HCT116 (cell line): ENCODE results near the gene ABHD1. TPM values are rescaled to one million over a fixed set of nuclear protein-coding genes. Genes with fewer than 3 reads are reported as not detected.

Source experiments
- ATAC-seq: fragments of 200-7000 bp; cut with Tn5 transposase; 2 replicates; pipeline ENCODE4 v1.9.1; 2020; ENCODE audit warnings: mild to moderate bottlenecking, moderate library complexity
- BruUV-seq: library from RNA; stranded (reverse); fragments of 400-500 nt; replicated peaks from 2 replicates; lab custom pipeline; 2021; lab: Mats Ljungman, UMichigan
- CTCF ChIA-PET: fragments of 300-600 bp; sonication (Branson Sonifier 250); formaldehyde crosslinking; loops from one replicate; lab custom pipeline; 2021; ENCODE audit warnings: antibody characterized with exemption; lab: Charles Lee
- POLR2A ChIA-PET: fragments of 300-600, 350-600 bp; sonication (Branson Sonifier 250); formaldehyde crosslinking; loops from one replicate; lab custom pipeline; 2021; ENCODE audit warnings: antibody characterized with exemption; lab: Charles Lee
- RAD21 ChIA-PET, 2 experiments: fragments of 300-600 bp; sonication (Branson Sonifier 250); formaldehyde crosslinking; loops; one replicate each; lab custom pipeline; 2023; ENCODE audit warnings: low total read pairs in 2 of 2; ENCODE audit not compliant: uncharacterized antibody in 2 of 2, unreplicated experiment in 2 of 2, low non-redundant PET in 1 of 2; lab: Charles Lee
- DNase-seq: peaks from one replicate; pipeline ENCODE4 v3.0.0-alpha.2; 2010; ENCODE audit warnings: low read depth, low spot score
- H2AFZ ChIP-seq: fragments of 200-600 bp; shearing (Covaris generic), sonication (generic); 2 replicates; pipeline ENCODE4 v1.6.1; 2017; ENCODE audit warnings: low read depth, mixed run types, mixed read lengths, antibody characterized with exemption, low read length; ENCODE audit not compliant: poor library complexity, severe bottlenecking
- H3K27ac ChIP-seq: 2 replicates; pipeline ENCODE4 v1.5.1; 2012; ENCODE audit warnings: low read depth, low read length
- H3K27me3 ChIP-seq: fragments of 200-600 bp; sonication (generic); 2 replicates; pipeline ENCODE4 v1.6.1; 2016; ENCODE audit warnings: mixed run types, low read length, mixed read lengths; ENCODE audit not compliant: insufficient read depth
- H3K36me3 ChIP-seq, 2 experiments: fragments of 200-500 bp in 1 of 2; fragments of 200-600 bp in 1 of 2; sonication (Bioruptor generic) in 1 of 2; sonication (generic) in 1 of 2; 2 replicates each; pipeline versions ENCODE4 v1.5.1 to v1.6.1; 2014 to 2016; ENCODE audit warnings: low read length in 2 of 2, inconsistent platforms in 1 of 2, mixed read lengths in 1 of 2, mixed run types in 1 of 2; ENCODE audit not compliant: insufficient read depth in 2 of 2, control insufficient read depth in 1 of 2
- H3K4me1 ChIP-seq, 2 experiments: fragments of 200-600 bp in 1 of 2; sonication (generic) in 1 of 2; 2 replicates each; pipeline versions ENCODE4 v1.5.1 to v1.6.1; 2012 to 2017; ENCODE audit warnings: low read length in 2 of 2, inconsistent platforms in 1 of 2, mild to moderate bottlenecking in 1 of 2, mixed read lengths in 1 of 2, mixed run types in 1 of 2, moderate library complexity in 1 of 2; ENCODE audit not compliant: insufficient read depth in 2 of 2, control insufficient read depth in 1 of 2
- H3K4me2 ChIP-seq: fragments of 200-600 bp; sonication (generic); 2 replicates; pipeline ENCODE4 v1.6.1; 2017; ENCODE audit warnings: mixed run types, low read length, mixed read lengths
- H3K4me3 ChIP-seq, 2 experiments: fragments of 200-600 bp in 1 of 2; sonication (generic) in 1 of 2; replicated peaks in 1 of 2; 2 replicates each; pipeline ENCODE4 v1.5.1; 2011 to 2016; ENCODE audit warnings: low read length in 2 of 2, control low read depth in 1 of 2, low read depth in 1 of 2, mild to moderate bottlenecking in 1 of 2, mixed read lengths in 1 of 2, mixed run types in 1 of 2
- H3K79me2 ChIP-seq: fragments of 200-600 bp; sonication (generic); 2 replicates; pipeline ENCODE4 v1.6.1; 2017; ENCODE audit warnings: mild to moderate bottlenecking, mixed run types, low read length, moderate library complexity, mixed read lengths; ENCODE audit not compliant: insufficient read depth
- H3K9ac ChIP-seq: fragments of 200-600 bp; sonication (generic); 2 replicates; pipeline ENCODE4 v1.6.1; 2016; ENCODE audit warnings: low read length, mixed read lengths
- H3K9me2 ChIP-seq: fragments of 200-600 bp; sonication (generic), shearing (Covaris generic); 2 replicates; pipeline ENCODE4 v1.6.1; 2017; ENCODE audit warnings: mixed run types, mild to moderate bottlenecking, moderate library complexity; ENCODE audit not compliant: insufficient read depth
- H3K9me3 ChIP-seq, 2 experiments: fragments of 200-500 bp in 1 of 2; fragments of 200-600 bp in 1 of 2; sonication (Bioruptor generic) in 1 of 2; sonication (generic) in 1 of 2; 2 replicates each; pipeline ENCODE4 v1.6.1; 2014 to 2017; ENCODE audit warnings: low read length in 2 of 2, mixed read lengths in 2 of 2, inconsistent platforms in 1 of 2, low read depth in 1 of 2, mild to moderate bottlenecking in 1 of 2, mixed run types in 1 of 2, moderate library complexity in 1 of 2; ENCODE audit not compliant: control insufficient read depth in 1 of 2, insufficient read depth in 1 of 2
- H4K20me1 ChIP-seq: fragments of 200-600 bp; sonication (generic), shearing (Covaris generic); 2 replicates; pipeline ENCODE4 v1.6.1; 2017; ENCODE audit warnings: mixed run types, mild to moderate bottlenecking, moderate library complexity; ENCODE audit not compliant: insufficient read depth
- CBX3 ChIP-seq: IDR thresholded peaks from 2 replicates; pipeline ENCODE4 v1.6.1; 2012; ENCODE audit warnings: low read depth
- CEBPB ChIP-seq: IDR thresholded peaks from 2 replicates; pipeline ENCODE4 v1.6.1; 2012; ENCODE audit warnings: low read depth
- EZH2 ChIP-seq: fragments of 200-600 bp; sonication (generic); IDR thresholded peaks from 2 replicates; pipeline ENCODE4 v1.6.1; 2017; ENCODE audit warnings: antibody characterized with exemption, mixed run types
- EZH2phosphoT487 ChIP-seq: fragments of 200-600 bp; IDR thresholded peaks from 2 replicates; pipeline ENCODE4 v1.6.1; 2018; ENCODE audit warnings: antibody characterized with exemption, borderline replicate concordance
- POLR2A ChIP-seq: IDR thresholded peaks from 2 replicates; pipeline ENCODE4 v1.7.0; 2011; ENCODE audit warnings: borderline replicate concordance; ENCODE audit not compliant: insufficient read depth, insufficient read length; ENCODE audit errors: extremely low read depth
- POLR2AphosphoS5 ChIP-seq: IDR thresholded peaks from 2 replicates; pipeline ENCODE4 v1.6.1; 2011; ENCODE audit warnings: mild to moderate bottlenecking, low read depth, low read length, moderate library complexity
- RAD21 ChIP-seq: IDR thresholded peaks from 2 replicates; pipeline ENCODE4 v1.6.1; 2012; ENCODE audit warnings: low read depth, mild to moderate bottlenecking
- SP1 ChIP-seq: IDR thresholded peaks from 2 replicates; pipeline ENCODE4 v1.6.1; 2012; ENCODE audit warnings: low read depth
- YY1 ChIP-seq: IDR thresholded peaks from 2 replicates; pipeline ENCODE4 v1.6.1; 2011; ENCODE audit warnings: low read length, low read depth, moderate library complexity, mild to moderate bottlenecking; ENCODE audit not compliant: insufficient replicate concordance; ENCODE audit errors: extremely low read depth
- ZNF274 ChIP-seq: fragments of 200-500 bp; sonication (Bioruptor generic); IDR thresholded peaks from 2 replicates; pipeline ENCODE4 v1.6.1; 2014; ENCODE audit warnings: mild to moderate bottlenecking, low read depth, low read length, inconsistent platforms
- intact Hi-C: fragments of 100-400 bp; cut with micrococcal nuclease; formaldehyde crosslinking; loops from 2 replicates; pipeline ENCODE4 v1.10.0; 2022
- total RNA-seq: library from RNA; stranded (reverse); gene quantifications from one replicate; pipeline ENCODE4 v1.2.1, GENCODE V29; 2021; ENCODE audit not compliant: unreplicated experiment
- TF ChIP-seq, protein P1 (sequence below): IDR thresholded peaks from 2 replicates; pipeline ENCODE4 v1.6.1; 2012

The ABHD1 gene
- total RNA-seq, 1 experiment from 2014 or later = not detected

DNA sequence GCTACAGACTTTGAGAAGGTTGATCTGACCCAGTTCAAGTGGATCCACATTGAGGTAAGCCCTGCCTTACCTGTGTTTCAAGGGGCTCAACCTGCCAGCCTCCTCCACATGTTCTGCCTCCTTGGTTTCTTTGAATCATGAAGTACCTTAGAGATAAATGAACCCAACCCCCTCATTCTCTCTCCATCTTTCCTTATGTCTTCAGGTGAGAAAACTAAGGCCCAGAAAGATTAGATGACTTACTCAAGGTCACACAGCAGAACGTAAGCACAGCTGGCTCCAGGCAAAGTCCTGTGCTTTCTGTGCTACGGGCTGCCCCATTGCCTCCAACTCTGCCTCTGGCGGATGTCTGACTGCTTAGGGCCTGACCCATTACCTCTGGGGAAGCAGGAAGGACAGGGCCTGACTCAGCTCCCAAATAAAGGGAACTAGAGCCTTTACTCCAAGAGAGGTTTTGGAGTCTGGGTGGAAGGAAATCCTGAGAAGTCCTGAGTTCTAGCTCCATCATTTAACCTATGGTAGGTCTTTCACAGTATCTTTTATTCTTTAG, 26.8 kb upstream of the ABHD1 start:
- CTCF ChIA-PET = interaction anchor here (1.0 to 1.6 kb wide), 5 partner anchors 95 to 206 kb away, joined by 3 to 5 read pairs (median 3); no protein-coding TSS in a partner anchor
- Histone ChIP-seq H3K4me3 (no peak overlapping the region), H3K27me3 (no peaks in the 10 kb centered on the region), H3K9me3 (no peaks in the 10 kb centered on the region), H3K9me2 (no peaks in the 10 kb centered on the region), H4K20me1 (no peaks in the 10 kb centered on the region), H3K4me1 (peaks cover 0 to 9% of the 10 kb centered on the region in 2 experiments; a peak in 1 of 4 replicates), H2AFZ (no peak overlapping the region), H3K36me3 (no peaks in the 10 kb centered on the region), H3K9ac (no peak overlapping the region), H3K79me2 (no peaks in the 10 kb centered on the region), H3K4me2 (peak overlapping the region; percentile 62; the same call in 1 of the 2 replicates), H3K27ac (no peak overlapping the region)
- POLR2A ChIA-PET = no interaction called here
- TF ChIP-seq ZNF274 (no peak), CBX3 (no peak), EZH2phosphoT487 (no peak), EZH2 (no peak)
- intact Hi-C loops = loop anchor here (5.0 kb wide), 1 partner anchor 120 kb away; the partner anchor contains the start of gene CAD
- BruUV-seq = no TSS peak
- DNase-seq = no peak
- RAD21 ChIA-PET = interaction anchor here in 1 of 2 experiments (0.8 kb wide), 1 partner anchor 135 kb away, joined by 3 read pairs; no protein-coding TSS in a partner anchor
- 0 out of 2 replicates have a peak, but pooled peaks have one; percentile 4 for ATAC-seq

DNA sequence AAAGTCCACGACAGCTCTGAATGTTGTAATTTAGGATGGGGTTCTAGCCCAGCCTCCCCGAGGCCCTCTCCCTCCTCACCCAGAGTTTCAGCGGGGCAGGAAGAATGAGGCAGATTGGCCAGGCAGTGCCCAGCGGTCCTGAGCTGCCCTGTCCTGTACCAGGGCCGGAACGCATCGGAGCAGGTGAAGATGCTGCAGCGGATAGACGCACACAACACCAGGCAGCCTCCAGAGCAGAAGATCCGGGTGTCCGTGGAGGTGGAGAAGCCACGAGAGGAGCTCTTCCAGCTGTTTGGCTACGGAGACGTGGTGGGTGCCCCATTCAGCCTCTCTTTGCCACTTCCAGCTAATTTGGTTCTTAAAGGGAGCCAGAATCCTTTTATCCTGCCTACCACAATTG, 26.3 kb upstream of the ABHD1 start:
- DNase-seq = no peak

More for the DNA sequence above, 26.3 kb upstream of the ABHD1 start:
- no peak for TF ChIP-seq POLR2AphosphoS5
- TF ChIP-seq CEBPB = no peak
- TF ChIP-seq, protein P1, sequence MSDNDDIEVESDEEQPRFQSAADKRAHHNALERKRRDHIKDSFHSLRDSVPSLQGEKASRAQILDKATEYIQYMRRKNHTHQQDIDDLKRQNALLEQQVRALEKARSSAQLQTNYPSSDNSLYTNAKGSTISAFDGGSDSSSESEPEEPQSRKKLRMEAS = no peak
- TF ChIP-seq EZH2 = no peak
- TF ChIP-seq SP1 = no peak
- no peak for TF ChIP-seq RAD21
- TF ChIP-seq YY1 = no peak
- TF ChIP-seq POLR2A = no peak
- H3K79me2 ChIP-seq = no peaks in the 10 kb centered on the region
- ChIA-PET RAD21 (interaction anchor here in 1 of 2 experiments (0.8 kb wide), 1 partner anchor 135 kb away, joined by 3 read pairs; no protein-coding TSS in a partner anchor), POLR2A (no interaction called here), CTCF (interaction anchor here (1.0 to 1.6 kb wide), 3 partner anchors 94 to 182 kb away, joined by 3 to 4 read pairs (median 3); no protein-coding TSS in a partner anchor)
- H3K27ac ChIP-seq = no peak overlapping the region
- intact Hi-C loops = loop anchor here (5.0 kb wide), 1 partner anchor 120 kb away; the partner anchor contains the start of gene CAD
- H3K27me3 ChIP-seq = no peaks in the 10 kb centered on the region
- H3K4me3 ChIP-seq = no peak overlapping the region
- H3K36me3 ChIP-seq = no peaks in the 10 kb centered on the region
- no peaks in the 10 kb centered on the region for H3K9me3 ChIP-seq
- H3K9ac ChIP-seq = no peak overlapping the region
- H3K9me2 ChIP-seq = no peaks in the 10 kb centered on the region
- no peak overlapping the region for H3K4me2 ChIP-seq
- H2AFZ ChIP-seq = no peak overlapping the region
- peaks cover 0 to 9% of the 10 kb centered on the region in 2 experiments; a peak in 1 of 4 replicates for H3K4me1 ChIP-seq
- no TSS peak for BruUV-seq
- ATAC-seq = no peak
- no peaks in the 10 kb centered on the region for H4K20me1 ChIP-seq
